K562 (cell line): ENCODE results near the gene KIAA0513. TPM values are rescaled to one million over a fixed set of nuclear protein-coding genes. Genes with fewer than 3 reads are reported as not detected.
A peak's percentile ranks its signal among the peaks of the same experiment; 100 is the strongest.

Source experiments
- ADNP ChIP-seq: fragments of 200-800 bp; sonication (Bioruptor generic); IDR thresholded peaks from 2 replicates; pipeline ENCODE4 v1.6.1; 2016; ENCODE audit warnings: missing genetic modification characterization, missing compliant biosample characterization
- ARNT ChIP-seq, 2 experiments: fragments of 450-650 bp; IDR thresholded peaks; 2 replicates each; pipeline ENCODE4 v1.6.1; 2016; ENCODE audit warnings: mild to moderate bottlenecking in 1 of 2
- ELF1 ChIP-seq: fragments of 200-800 bp; sonication (Bioruptor generic); IDR thresholded peaks from 2 replicates; pipeline ENCODE4 v1.6.1; 2016; ENCODE audit warnings: missing genetic modification characterization, missing compliant biosample characterization
- HIVEP1 ChIP-seq: fragments of 250-450 bp; sonication (Bioruptor Pico); IDR thresholded peaks from 2 replicates; pipeline ENCODE4 v1.4.0; 2020; ENCODE audit warnings: mild to moderate bottlenecking
- HMG20B ChIP-seq: fragments of 250-450 bp; sonication (Bioruptor Pico); IDR thresholded peaks from 2 replicates; pipeline ENCODE4 v1.5.0; 2021; ENCODE audit warnings: mild to moderate bottlenecking
- MEF2A ChIP-seq: IDR thresholded peaks from 2 replicates; pipeline ENCODE4 v1.6.1; 2011; ENCODE audit warnings: low read depth, mild to moderate bottlenecking, low read length, moderate library complexity; ENCODE audit not compliant: control insufficient read depth
- NCOA1 ChIP-seq: fragments of 450-650 bp; IDR thresholded peaks from 2 replicates; pipeline ENCODE4 v1.6.1; 2016; ENCODE audit warnings: low read depth
- NELFE ChIP-seq: IDR thresholded peaks from 2 replicates; pipeline ENCODE4 v1.6.1; 2011; ENCODE audit warnings: mild to moderate bottlenecking; ENCODE audit not compliant: insufficient read depth, insufficient read length
- OTX1 ChIP-seq: fragments of 450-650 bp; formaldehyde crosslinking; IDR thresholded peaks from 2 replicates; pipeline ENCODE4 v1.4.0; 2022; ENCODE audit warnings: mild to moderate bottlenecking
- PTRF ChIP-seq: fragments of 450-650 bp; IDR thresholded peaks from 2 replicates; pipeline ENCODE4 v1.6.1; 2016; ENCODE audit warnings: mild to moderate bottlenecking, missing genetic modification characterization, missing compliant biosample characterization
- RBM17 ChIP-seq: fragments of 200-400 bp; formaldehyde crosslinking; IDR thresholded peaks from 2 replicates; pipeline ENCODE4 v1.6.1; 2017; ENCODE audit warnings: low read depth, mild to moderate bottlenecking, low read length, borderline replicate concordance
- STAT5B ChIP-seq: fragments of 250-450 bp; sonication (Bioruptor Pico); IDR thresholded peaks from 2 replicates; pipeline ENCODE4 v1.8.0; 2021; ENCODE audit warnings: mild to moderate bottlenecking, inconsistent platforms
- WHSC1 ChIP-seq: IDR thresholded peaks from one replicate; pipeline ENCODE4 v1.6.1; 2012; ENCODE audit warnings: low read length, control low read depth, inconsistent platforms
- ZBED1 ChIP-seq: IDR thresholded peaks from 2 replicates; pipeline ENCODE4 v1.6.1; 2014
- ZNF146 ChIP-seq: IDR thresholded peaks from one replicate; pipeline ENCODE4 v1.6.1; 2018; ENCODE audit warnings: missing compliant biosample characterization; ENCODE audit not compliant: unreplicated experiment
- ZNF445 ChIP-seq: fragments of 250-450 bp; sonication (Bioruptor Pico); IDR thresholded peaks from 2 replicates; pipeline ENCODE4 v1.4.0; 2020; ENCODE audit warnings: low read depth, mild to moderate bottlenecking, moderate library complexity
- ZNF507 ChIP-seq: conservative IDR thresholded peaks from 2 replicates; pipeline ENCODE4 v1.6.1; 2017; ENCODE audit warnings: missing genetic modification characterization, missing compliant biosample characterization
- ZNF77 ChIP-seq: fragments of 250-450 bp; sonication (Bioruptor Pico); IDR thresholded peaks from 2 replicates; pipeline ENCODE4 v1.5.0; 2020
- polyA plus RNA-seq, 8 experiments: library from polyadenylated mRNA; depleted of rRNA in 4 of 8; stranded (reverse) in 5 of 8; unstranded in 3 of 8; fragments of >200 nt; fragmentation: Nextera tagmentation in 2 of 8; fragmentation: Illumina TruSeq in 1 of 8; extraction: Ambion mirVana in 2 of 8; extraction: Trizol in 1 of 8; gene quantifications; 2 replicates each; pipeline versions ENCODE4 v1.2.1 to v1.2.3, GENCODE V29; 2011 to 2014; ENCODE audit warnings: inconsistent platforms in 1 of 8, missing spikeins in 1 of 8
- total RNA-seq, 7 experiments: library from RNA; depleted of rRNA in 6 of 7; stranded (reverse); fragments of >200 nt in 6 of 7; fragmentation: Illumina TruSeq in 2 of 7; extraction: Trizol in 2 of 7; gene quantifications; 2 replicates each; pipeline versions ENCODE4 v1.2.1 to v1.2.3, GENCODE V29; 2011 to 2021; ENCODE audit warnings: low replicate concordance in 1 of 7
- TF ChIP-seq, protein P1 (sequence below): fragments of 450-650 bp; IDR thresholded peaks from 2 replicates; pipeline ENCODE4 v1.6.1; 2016
- TF ChIP-seq, protein P2 (sequence below): fragments of 450-650 bp; IDR thresholded peaks from 2 replicates; pipeline ENCODE4 v1.6.1; 2018; ENCODE audit not compliant: partially characterized antibody
- TF ChIP-seq, protein P3 (sequence below): sonication (generic); formaldehyde crosslinking; IDR thresholded peaks from 2 replicates; pipeline ENCODE4 v1.8.0; 2023; ENCODE audit warnings: mild to moderate bottlenecking, missing genetic modification reagents
- TF ChIP-seq, protein P4 (sequence below), 3 experiments: fragments of 200-800 bp in 1 of 3; fragments of 250-450 bp in 1 of 3; fragments of 450-650 bp in 1 of 3; sonication (Bioruptor Pico) in 1 of 3; sonication (Bioruptor generic) in 1 of 3; formaldehyde crosslinking in 1 of 3; IDR thresholded peaks; 2 replicates each; pipeline versions ENCODE4 v1.6.1 to v1.8.0; 2016 to 2022; ENCODE audit warnings: mild to moderate bottlenecking in 2 of 3, missing genetic modification characterization in 2 of 3, missing compliant biosample characterization in 1 of 3, moderate library complexity in 1 of 3

KIAA0513 gene
- total and polyA plus RNA-seq, 9 of the 15 experiments (the other 6 are each of a cell fraction or from before 2014, with no cell fraction given): 0.18 to 13.7 (median 10.2) TPM

DNA sequence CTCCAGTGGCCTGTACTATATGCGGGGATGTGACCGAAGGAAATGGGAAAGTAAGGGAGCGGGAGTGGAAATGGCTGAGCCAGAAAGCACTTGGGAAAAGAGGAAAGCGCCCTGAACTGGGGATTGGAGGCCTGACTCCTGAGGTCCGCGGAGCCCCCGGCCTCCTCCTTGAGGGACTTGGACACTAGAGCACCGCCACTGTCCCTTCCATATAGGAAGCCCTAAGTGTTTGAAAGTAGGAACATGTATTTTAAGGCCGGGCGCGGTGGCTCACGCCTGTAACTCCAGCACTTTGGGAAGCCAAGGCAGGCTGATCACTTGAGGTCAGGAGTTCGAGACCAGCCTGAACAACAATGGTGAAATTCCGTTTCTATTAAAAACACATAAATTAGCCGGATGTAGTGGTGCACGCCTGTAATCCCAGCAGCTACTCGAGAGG lies 15.7 kb upstream of the KIAA0513 start (continued):
- TF ChIP-seq, protein P1, sequence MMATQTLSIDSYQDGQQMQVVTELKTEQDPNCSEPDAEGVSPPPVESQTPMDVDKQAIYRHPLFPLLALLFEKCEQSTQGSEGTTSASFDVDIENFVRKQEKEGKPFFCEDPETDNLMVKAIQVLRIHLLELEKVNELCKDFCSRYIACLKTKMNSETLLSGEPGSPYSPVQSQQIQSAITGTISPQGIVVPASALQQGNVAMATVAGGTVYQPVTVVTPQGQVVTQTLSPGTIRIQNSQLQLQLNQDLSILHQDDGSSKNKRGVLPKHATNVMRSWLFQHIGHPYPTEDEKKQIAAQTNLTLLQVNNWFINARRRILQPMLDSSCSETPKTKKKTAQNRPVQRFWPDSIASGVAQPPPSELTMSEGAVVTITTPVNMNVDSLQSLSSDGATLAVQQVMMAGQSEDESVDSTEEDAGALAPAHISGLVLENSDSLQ: no peak
- no peak for TF ChIP-seq ZNF146
- TF ChIP-seq WHSC1: no peak
- no peak for TF ChIP-seq HIVEP1 (CRISPR knock-in tag)
- TF ChIP-seq, protein P2, sequence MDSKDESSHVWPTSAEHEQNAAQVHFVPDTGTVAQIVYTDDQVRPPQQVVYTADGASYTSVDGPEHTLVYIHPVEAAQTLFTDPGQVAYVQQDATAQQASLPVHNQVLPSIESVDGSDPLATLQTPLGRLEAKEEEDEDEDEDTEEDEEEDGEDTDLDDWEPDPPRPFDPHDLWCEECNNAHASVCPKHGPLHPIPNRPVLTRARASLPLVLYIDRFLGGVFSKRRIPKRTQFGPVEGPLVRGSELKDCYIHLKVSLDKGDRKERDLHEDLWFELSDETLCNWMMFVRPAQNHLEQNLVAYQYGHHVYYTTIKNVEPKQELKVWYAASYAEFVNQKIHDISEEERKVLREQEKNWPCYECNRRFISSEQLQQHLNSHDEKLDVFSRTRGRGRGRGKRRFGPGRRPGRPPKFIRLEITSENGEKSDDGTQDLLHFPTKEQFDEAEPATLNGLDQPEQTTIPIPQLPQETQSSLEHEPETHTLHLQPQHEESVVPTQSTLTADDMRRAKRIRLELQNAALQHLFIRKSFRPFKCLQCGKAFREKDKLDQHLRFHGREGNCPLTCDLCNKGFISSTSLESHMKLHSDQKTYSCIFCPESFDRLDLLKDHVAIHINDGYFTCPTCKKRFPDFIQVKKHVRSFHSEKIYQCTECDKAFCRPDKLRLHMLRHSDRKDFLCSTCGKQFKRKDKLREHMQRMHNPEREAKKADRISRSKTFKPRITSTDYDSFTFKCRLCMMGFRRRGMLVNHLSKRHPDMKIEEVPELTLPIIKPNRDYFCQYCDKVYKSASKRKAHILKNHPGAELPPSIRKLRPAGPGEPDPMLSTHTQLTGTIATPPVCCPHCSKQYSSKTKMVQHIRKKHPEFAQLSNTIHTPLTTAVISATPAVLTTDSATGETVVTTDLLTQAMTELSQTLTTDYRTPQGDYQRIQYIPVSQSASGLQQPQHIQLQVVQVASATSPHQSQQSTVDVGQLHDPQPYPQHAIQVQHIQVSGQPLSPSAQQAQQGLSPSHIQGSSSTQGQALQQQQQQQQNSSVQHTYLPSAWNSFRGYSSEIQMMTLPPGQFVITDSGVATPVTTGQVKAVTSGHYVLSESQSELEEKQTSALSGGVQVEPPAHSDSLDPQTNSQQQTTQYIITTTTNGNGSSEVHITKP: peak; percentile 68
- TF ChIP-seq STAT5B (CRISPR knock-in tag): no peak
- 0 out of 4 replicates have a peak, but pooled peaks of 1 of the 2 experiments have one; percentile 27 for TF ChIP-seq ARNT (IDR thresholded peaks at IDR 0.05)
- no peak for TF ChIP-seq ELF1 (tag)
- TF ChIP-seq PTRF: no peak
- TF ChIP-seq OTX1 (CRISPR knock-in tag): no peak
- peak; percentile 87 for TF ChIP-seq ADNP (tag)
- no peak for TF ChIP-seq MEF2A
- no peak for TF ChIP-seq ZBED1
- no peak for TF ChIP-seq ZNF507 (tag)
- TF ChIP-seq NCOA1: 0 out of 2 replicates have a peak, but pooled peaks have one; percentile 19
- no peak for TF ChIP-seq HMG20B
- TF ChIP-seq, protein P3, sequence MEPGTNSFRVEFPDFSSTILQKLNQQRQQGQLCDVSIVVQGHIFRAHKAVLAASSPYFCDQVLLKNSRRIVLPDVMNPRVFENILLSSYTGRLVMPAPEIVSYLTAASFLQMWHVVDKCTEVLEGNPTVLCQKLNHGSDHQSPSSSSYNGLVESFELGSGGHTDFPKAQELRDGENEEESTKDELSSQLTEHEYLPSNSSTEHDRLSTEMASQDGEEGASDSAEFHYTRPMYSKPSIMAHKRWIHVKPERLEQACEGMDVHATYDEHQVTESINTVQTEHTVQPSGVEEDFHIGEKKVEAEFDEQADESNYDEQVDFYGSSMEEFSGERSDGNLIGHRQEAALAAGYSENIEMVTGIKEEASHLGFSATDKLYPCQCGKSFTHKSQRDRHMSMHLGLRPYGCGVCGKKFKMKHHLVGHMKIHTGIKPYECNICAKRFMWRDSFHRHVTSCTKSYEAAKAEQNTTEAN (CRISPR knock-in tag): no peak
- TF ChIP-seq, protein P4, sequence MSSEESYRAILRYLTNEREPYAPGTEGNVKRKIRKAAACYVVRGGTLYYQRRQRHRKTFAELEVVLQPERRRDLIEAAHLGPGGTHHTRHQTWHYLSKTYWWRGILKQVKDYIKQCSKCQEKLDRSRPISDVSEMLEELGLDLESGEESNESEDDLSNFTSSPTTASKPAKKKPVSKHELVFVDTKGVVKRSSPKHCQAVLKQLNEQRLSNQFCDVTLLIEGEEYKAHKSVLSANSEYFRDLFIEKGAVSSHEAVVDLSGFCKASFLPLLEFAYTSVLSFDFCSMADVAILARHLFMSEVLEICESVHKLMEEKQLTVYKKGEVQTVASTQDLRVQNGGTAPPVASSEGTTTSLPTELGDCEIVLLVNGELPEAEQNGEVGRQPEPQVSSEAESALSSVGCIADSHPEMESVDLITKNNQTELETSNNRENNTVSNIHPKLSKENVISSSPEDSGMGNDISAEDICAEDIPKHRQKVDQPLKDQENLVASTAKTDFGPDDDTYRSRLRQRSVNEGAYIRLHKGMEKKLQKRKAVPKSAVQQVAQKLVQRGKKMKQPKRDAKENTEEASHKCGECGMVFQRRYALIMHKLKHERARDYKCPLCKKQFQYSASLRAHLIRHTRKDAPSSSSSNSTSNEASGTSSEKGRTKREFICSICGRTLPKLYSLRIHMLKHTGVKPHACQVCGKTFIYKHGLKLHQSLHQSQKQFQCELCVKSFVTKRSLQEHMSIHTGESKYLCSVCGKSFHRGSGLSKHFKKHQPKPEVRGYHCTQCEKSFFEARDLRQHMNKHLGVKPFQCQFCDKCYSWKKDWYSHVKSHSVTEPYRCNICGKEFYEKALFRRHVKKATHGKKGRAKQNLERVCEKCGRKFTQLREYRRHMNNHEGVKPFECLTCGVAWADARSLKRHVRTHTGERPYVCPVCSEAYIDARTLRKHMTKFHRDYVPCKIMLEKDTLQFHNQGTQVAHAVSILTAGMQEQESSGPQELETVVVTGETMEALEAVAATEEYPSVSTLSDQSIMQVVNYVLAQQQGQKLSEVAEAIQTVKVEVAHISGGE (CRISPR knock-in tag; IDR thresholded peaks at IDR 0.05): no peak
- TF ChIP-seq ZNF77 (CRISPR knock-in tag): no peak
- TF ChIP-seq NELFE: no peak
- no peak for TF ChIP-seq RBM17
- TF ChIP-seq ZNF445 (CRISPR knock-in tag): no peak
